Tibial artery (tissue), 4 donors: ENCODE results near the gene JMJD6.

Source experiments
- DNase-seq, 2 donors: peaks; one replicate each; pipeline ENCODE4 v3.0.0-alpha.2; 2019
- H3K27ac ChIP-seq, 2 donors: fragments of 200-600 bp; sonication (generic) in 1 of 2; 1 replicate in 1 of 2; 2 replicates in 1 of 2; pipeline ENCODE4 v1.5.1; 2018 to 2019; ENCODE audit warnings: mild to moderate bottlenecking in 1 of 2
- H3K27me3 ChIP-seq, 2 donors: fragments of 200-600 bp; sonication (generic) in 1 of 2; one replicate each; pipeline versions ENCODE4 v1.5.1 to v1.6.0; 2016 to 2019
- H3K36me3 ChIP-seq, 3 donors: fragments of 200-600 bp; sonication (generic) in 2 of 3; one replicate each; pipeline ENCODE4 v1.5.1; 2016 to 2019; ENCODE audit warnings: mild to moderate bottlenecking in 2 of 3
- H3K4me1 ChIP-seq, 4 donors: fragments of 200-600 bp; sonication (generic) in 2 of 4; 1 replicate in 3 of 4; 2 replicates in 1 of 4; pipeline ENCODE4 v1.5.1; 2016 to 2019
- H3K4me3 ChIP-seq, 2 donors: fragments of 200-600 bp; sonication (generic) in 1 of 2; 1 replicate in 1 of 2; 2 replicates in 1 of 2; pipeline ENCODE4 v1.5.1; 2018 to 2019; ENCODE audit warnings: mild to moderate bottlenecking in 2 of 2
- H3K9me3 ChIP-seq, 3 donors: fragments of 200-600 bp; sonication (generic) in 1 of 3; one replicate each; pipeline ENCODE4 v1.5.1; 2016 to 2019
- CTCF ChIP-seq, 2 experiments: fragments of 200-600 bp in 1 of 2; fragments of 450-650 bp in 1 of 2; IDR thresholded peaks; one replicate each; pipeline ENCODE4 v1.5.1; 2017 to 2019; ENCODE audit warnings: antibody characterized with exemption in 2 of 2, mild to moderate bottlenecking in 1 of 2, moderate library complexity in 1 of 2
- intact Hi-C: fragments of 100-400 bp; cut with DNase I; formaldehyde crosslinking; loops from one replicate; pipeline ENCODE4 v1.15.0; 2023; ENCODE audit warnings: low total_unique reads

Gene JMJD6

GRCh38 chr17:76681222-76682137, 44.9 kb downstream of the JMJD6 start:
- TF ChIP-seq CTCF (IDR thresholded peaks at IDR 0.05) = peak; percentile 56 to 61
- Histone ChIP-seq H3K4me1 (peaks cover 0 to 28% (median 12%) of the 10 kb centered on the region in 4 donors), H3K27me3 (no peaks in the 10 kb centered on the region), H3K9me3 (no peaks in the 10 kb centered on the region), H3K36me3 (peaks cover 45 to 76% (median 64%) of the 10 kb centered on the region in 3 donors), H3K27ac (peak overlapping the region in 1 of 2 donors; percentile 49), H3K4me3 (no peak overlapping the region)
- peak in 1 of 2 donors; percentile 72 for DNase-seq
- intact Hi-C loops = no loop called here

GRCh38 chr17:76679239-76679638, 47.2 kb downstream of the JMJD6 start:
- intact Hi-C loops = no loop called here
- no peak overlapping the region for H3K4me3 ChIP-seq
- no peak for TF ChIP-seq CTCF (IDR thresholded peaks at IDR 0.05)
- H3K4me1 ChIP-seq = peaks cover 0 to 23% (median 4%) of the 10 kb centered on the region in 4 donors
- no peak for DNase-seq
- no peak overlapping the region for H3K27ac ChIP-seq
- H3K36me3 ChIP-seq = peaks cover 40 to 72% (median 60%) of the 10 kb centered on the region in 3 donors
- no peaks in the 10 kb centered on the region for H3K27me3 ChIP-seq
- H3K9me3 ChIP-seq = no peaks in the 10 kb centered on the region

GRCh38 chr17:76678330-76678729, 48.1 kb downstream of the JMJD6 start:
- TF ChIP-seq CTCF (IDR thresholded peaks at IDR 0.05) = no peak
- H3K27ac ChIP-seq = no peak overlapping the region

GRCh38 chr17:76677406-76677805, 49.0 kb downstream of the JMJD6 start:
- TF ChIP-seq CTCF (IDR thresholded peaks at IDR 0.05) = no peak
- intact Hi-C loops = no loop called here
- no peak for DNase-seq
- Histone ChIP-seq H3K4me1 (peaks cover 0 to 18% (median 6%) of the 10 kb centered on the region in 4 donors), H3K4me3 (no peak overlapping the region), H3K27ac (no peak overlapping the region), H3K27me3 (no peaks in the 10 kb centered on the region), H3K9me3 (no peaks in the 10 kb centered on the region), H3K36me3 (peaks cover 24 to 54% (median 44%) of the 10 kb centered on the region in 3 donors)

More at GRCh38 chr17:76678330-76678729, 48.1 kb downstream of the JMJD6 start:
- Histone ChIP-seq H3K4me1 (peaks cover 0 to 23% (median 4%) of the 10 kb centered on the region in 4 donors), H3K27me3 (no peaks in the 10 kb centered on the region), H3K9me3 (no peaks in the 10 kb centered on the region), H3K4me3 (no peak overlapping the region), H3K36me3 (peaks cover 32 to 64% (median 52%) of the 10 kb centered on the region in 3 donors)
- DNase-seq = no peak
- intact Hi-C loops = no loop called here

- no peak overlapping the region for H3K4me3 ChIP-seq
- H3K4me1 ChIP-seq = peaks cover 0 to 15% (median 7%) of the 10 kb centered on the region in 4 donors
- no peak for DNase-seq
- intact Hi-C loops = no loop called here
- H3K36me3 ChIP-seq = peaks cover 17 to 47% (median 36%) of the 10 kb centered on the region in 3 donors
- H3K27me3 ChIP-seq = no peaks in the 10 kb centered on the region
- no peak overlapping the region for H3K27ac ChIP-seq
- no peaks in the 10 kb centered on the region for H3K9me3 ChIP-seq
- no peak for TF ChIP-seq CTCF (IDR thresholded peaks at IDR 0.05)
Observed at GRCh38 chr17:76676629-76677028, 49.8 kb downstream of the JMJD6 start.
